Choroid plexus epithelial cell (primary cell): ENCODE results near the gene ACTN3.
A peak's percentile ranks its signal among the peaks of the same experiment; 100 is the strongest.

Experiments
- DNase-seq: peaks from one replicate; pipeline ENCODE4 v3.0.0-alpha.2; 2010; ENCODE audit warnings: low read depth
- H3K4me3 ChIP-seq: 2 replicates; pipeline ENCODE4 v1.5.1; 2011; ENCODE audit warnings: low read depth, mild to moderate bottlenecking, control low read depth, low read length, moderate library complexity
- CTCF ChIP-seq: conservative IDR thresholded peaks from 2 replicates; pipeline ENCODE4 v1.5.1; 2011; ENCODE audit warnings: low read depth, mild to moderate bottlenecking, control low read depth, inconsistent platforms, low read length, moderate library complexity

Gene ACTN3

DNA sequence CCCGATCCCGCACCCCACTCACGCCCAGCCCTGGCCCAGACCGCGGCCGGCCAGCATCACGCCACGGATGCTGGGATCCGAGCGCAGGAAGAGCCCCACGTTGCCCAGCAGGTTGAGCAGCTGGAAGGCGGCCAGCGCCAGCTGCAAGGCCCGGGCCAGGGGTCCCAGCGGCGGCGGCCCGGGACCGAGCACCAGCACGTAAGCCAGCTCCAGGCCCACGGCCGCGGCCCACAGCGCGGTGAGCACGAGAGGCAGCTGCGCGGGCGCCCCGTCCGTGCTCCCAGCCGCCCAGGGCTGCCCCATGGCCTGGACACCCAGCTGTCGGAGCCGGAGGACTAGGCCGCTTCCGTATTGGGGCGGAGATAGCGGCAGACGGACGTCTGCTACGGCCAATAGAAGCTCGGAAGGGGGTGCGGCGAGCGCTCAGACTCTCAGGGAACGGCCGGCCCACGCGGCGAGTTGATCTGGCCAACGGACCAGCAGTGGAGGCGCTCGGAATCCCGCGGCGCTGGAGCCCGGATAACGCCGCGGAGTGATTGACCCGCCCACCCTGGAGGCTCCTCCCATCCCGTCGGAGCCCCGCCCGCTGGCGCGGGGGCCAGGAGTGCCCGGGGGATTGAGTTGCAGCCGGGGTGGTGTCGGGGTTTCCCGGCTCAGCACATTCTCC lies 869 bp upstream of the ACTN3 start, which contains the start of gene ZDHHC24:
Gene ZDHHC24 (minus strand): TSS at position 348 of the 667 bp plus-strand sequence. CDS start 45 bp downstream, at position 303.
- TF ChIP-seq CTCF = no peak

DNA sequence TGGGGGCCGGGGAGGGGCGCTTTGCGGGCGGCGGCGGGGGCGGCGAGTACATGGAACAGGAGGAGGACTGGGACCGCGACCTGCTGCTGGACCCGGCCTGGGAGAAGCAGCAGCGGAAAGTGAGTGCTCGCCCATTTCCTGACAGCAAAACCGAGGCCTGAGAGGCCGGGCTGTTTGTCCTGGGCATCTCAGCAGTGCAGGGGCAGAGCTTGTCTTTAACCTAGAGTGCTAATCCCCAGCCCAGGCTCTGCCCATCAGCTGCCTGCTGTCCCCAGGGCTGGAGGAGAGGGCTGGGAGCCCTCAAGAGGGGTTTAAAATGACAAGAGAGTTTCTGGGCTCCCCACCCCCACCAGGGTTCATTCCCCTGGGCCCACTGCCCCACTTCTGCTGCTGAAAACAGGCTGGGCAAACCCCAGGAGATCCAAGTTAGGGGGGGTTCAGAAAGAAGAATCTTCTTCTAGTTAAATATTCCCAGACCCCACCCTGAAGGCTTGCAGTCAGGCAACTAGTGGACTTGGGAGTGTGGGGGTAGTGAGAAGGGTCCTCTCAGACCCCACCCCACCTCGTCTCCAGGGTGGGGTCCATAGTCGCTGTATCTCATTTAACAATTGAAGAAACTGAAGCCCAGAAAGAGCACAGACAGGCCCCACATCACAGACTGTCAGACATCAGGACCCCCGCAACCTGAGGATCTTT lies 411 bp downstream of the ACTN3 start:
- no peak overlapping the region for H3K4me3 ChIP-seq
- no peak for DNase-seq

More for the DNA sequence above, 869 bp upstream of the ACTN3 start, which contains the start of gene ZDHHC24:
- H3K4me3 ChIP-seq = peak within 1 kb of the TSS; percentile 77
- DNase-seq = peak; percentile 98

GRCh38 chr11:66547662-66548009 lies 933 bp downstream of the ACTN3 start:
- no peak overlapping the region for H3K4me3 ChIP-seq
- DNase-seq = no peak
- TF ChIP-seq CTCF = no peak

More for the DNA sequence above, 411 bp downstream of the ACTN3 start:
- TF ChIP-seq CTCF = no peak

DNA sequence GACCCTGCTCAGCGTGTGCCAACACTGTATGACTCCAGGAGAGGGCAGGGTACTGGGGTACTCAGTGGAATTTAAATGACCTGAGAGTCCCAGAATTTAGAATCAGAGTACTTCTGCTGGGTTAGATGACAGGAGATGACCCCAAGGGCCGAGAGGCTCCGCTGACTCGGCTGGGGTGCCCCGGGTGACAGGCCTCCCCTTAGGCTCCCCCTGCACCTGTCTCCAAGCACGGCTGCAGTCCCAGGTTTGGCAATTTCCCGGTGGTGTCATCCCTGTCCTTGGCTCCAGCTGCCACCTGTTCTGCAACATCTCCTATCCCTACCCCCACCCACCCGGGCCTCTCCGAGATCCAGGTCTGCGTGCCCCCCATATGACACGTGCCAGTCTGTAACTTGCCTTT lies 1.3 kb downstream of the ACTN3 start:
- DNase-seq = no peak
- no peak for TF ChIP-seq CTCF
- H3K4me3 ChIP-seq = no peak overlapping the region

GRCh38 chr11:66548774-66549630 lies 2.3 kb downstream of the ACTN3 start:
- no peak for TF ChIP-seq CTCF
- DNase-seq = no peak
- H3K4me3 ChIP-seq = no peak overlapping the region

GRCh38 chr11:66549696-66550095 lies 3.0 kb downstream of the ACTN3 start:
- no peak for TF ChIP-seq CTCF
- DNase-seq = no peak
- H3K4me3 ChIP-seq = no peak overlapping the region
